ENCODE measurements around the gene UBE2E3. TPM values are rescaled to one million over a fixed set of nuclear protein-coding genes. Genes with fewer than 3 reads are reported as not detected.

UBE2E3 gene
- total RNA-seq, 2 experiments from 2014 or later: 34.6 to 38.8 TPM

GRCh38 chr2:181112916-181113315, 132.5 kb downstream of the UBE2E3 start:
- CTCF ChIA-PET: no interaction called here
- POLR2A ChIA-PET: interaction anchor here (0.8 kb wide), 1 partner anchor 15 kb away, joined by 7 read pairs; no protein-coding TSS in a partner anchor
